ENCODE measurements around the gene ELAVL1. TPM values are rescaled to one million over a fixed set of nuclear protein-coding genes. Genes with fewer than 3 reads are reported as not detected.

ELAVL1 gene
- total and polyA plus RNA-seq, 9 of the 15 experiments (the other 6 are each of a cell fraction or from before 2014, with no cell fraction given) = 4.3 to 172 (median 69.2) TPM

DNA sequence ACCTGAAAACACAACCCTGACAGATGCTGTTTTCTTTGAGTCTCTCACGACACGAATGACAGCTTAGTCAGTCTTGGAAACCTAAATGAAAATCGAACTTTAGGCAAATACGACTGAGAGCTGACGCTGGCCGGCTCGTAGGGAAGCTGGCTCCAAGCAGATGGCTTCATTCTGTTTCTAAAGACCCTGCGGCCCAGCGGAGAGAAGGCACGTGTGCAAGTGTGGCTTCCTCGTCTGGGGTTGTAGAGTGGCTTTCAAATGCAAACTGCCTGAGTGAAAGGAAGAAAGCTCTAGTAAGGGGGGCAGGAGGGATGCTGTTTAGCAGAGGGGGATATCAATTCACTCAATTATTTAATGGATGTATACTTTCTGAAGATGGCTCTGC, 35.9 kb downstream of the ELAVL1 start (continued):
- TF ChIP-seq, protein P1, sequence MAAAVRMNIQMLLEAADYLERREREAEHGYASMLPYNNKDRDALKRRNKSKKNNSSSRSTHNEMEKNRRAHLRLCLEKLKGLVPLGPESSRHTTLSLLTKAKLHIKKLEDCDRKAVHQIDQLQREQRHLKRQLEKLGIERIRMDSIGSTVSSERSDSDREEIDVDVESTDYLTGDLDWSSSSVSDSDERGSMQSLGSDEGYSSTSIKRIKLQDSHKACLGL (CRISPR knock-in tag; IDR thresholded peaks at IDR 0.05; ENCODE audit: borderline replicate concordance, poor library complexity, severe bottlenecking) = no peak
- no peak for TF ChIP-seq MBD2 (IDR thresholded peaks at IDR 0.05; ENCODE audit: borderline replicate concordance, low read depth)
- no peak for TF ChIP-seq SIN3A (IDR thresholded peaks at IDR 0.05; ENCODE audit: borderline replicate concordance in 2 of 2, control insufficient read depth in 1 of 2, low read depth in 2 of 2, low read length in 2 of 2)
- no peak for TF ChIP-seq EHMT2 (IDR thresholded peaks at IDR 0.05)
- TF ChIP-seq ZFP1 (CRISPR knock-in tag; IDR thresholded peaks at IDR 0.05) = no peak
- no peak for TF ChIP-seq ZNF253 (CRISPR knock-in tag; conservative IDR thresholded peaks at IDR 0.05)
- TF ChIP-seq, protein P2, sequence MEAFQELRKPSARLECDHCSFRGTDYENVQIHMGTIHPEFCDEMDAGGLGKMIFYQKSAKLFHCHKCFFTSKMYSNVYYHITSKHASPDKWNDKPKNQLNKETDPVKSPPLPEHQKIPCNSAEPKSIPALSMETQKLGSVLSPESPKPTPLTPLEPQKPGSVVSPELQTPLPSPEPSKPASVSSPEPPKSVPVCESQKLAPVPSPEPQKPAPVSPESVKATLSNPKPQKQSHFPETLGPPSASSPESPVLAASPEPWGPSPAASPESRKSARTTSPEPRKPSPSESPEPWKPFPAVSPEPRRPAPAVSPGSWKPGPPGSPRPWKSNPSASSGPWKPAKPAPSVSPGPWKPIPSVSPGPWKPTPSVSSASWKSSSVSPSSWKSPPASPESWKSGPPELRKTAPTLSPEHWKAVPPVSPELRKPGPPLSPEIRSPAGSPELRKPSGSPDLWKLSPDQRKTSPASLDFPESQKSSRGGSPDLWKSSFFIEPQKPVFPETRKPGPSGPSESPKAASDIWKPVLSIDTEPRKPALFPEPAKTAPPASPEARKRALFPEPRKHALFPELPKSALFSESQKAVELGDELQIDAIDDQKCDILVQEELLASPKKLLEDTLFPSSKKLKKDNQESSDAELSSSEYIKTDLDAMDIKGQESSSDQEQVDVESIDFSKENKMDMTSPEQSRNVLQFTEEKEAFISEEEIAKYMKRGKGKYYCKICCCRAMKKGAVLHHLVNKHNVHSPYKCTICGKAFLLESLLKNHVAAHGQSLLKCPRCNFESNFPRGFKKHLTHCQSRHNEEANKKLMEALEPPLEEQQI (IDR thresholded peaks at IDR 0.05) = no peak
- TF ChIP-seq, protein P3, sequence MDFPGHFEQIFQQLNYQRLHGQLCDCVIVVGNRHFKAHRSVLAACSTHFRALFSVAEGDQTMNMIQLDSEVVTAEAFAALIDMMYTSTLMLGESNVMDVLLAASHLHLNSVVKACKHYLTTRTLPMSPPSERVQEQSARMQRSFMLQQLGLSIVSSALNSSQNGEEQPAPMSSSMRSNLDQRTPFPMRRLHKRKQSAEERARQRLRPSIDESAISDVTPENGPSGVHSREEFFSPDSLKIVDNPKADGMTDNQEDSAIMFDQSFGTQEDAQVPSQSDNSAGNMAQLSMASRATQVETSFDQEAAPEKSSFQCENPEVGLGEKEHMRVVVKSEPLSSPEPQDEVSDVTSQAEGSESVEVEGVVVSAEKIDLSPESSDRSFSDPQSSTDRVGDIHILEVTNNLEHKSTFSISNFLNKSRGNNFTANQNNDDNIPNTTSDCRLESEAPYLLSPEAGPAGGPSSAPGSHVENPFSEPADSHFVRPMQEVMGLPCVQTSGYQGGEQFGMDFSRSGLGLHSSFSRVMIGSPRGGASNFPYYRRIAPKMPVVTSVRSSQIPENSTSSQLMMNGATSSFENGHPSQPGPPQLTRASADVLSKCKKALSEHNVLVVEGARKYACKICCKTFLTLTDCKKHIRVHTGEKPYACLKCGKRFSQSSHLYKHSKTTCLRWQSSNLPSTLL (IDR thresholded peaks at IDR 0.05) = no peak
